ENCODE results near the gene RASGRF2. TPM values are rescaled to one million over a fixed set of nuclear protein-coding genes. Genes with fewer than 3 reads are reported as not detected.

RASGRF2 gene
- total and polyA plus RNA-seq, 9 of the 15 experiments (the other 6 are each of a cell fraction or from before 2014, with no cell fraction given): 0.01 to 0.22 (median 0.08) TPM; not detected in 2

DNA sequence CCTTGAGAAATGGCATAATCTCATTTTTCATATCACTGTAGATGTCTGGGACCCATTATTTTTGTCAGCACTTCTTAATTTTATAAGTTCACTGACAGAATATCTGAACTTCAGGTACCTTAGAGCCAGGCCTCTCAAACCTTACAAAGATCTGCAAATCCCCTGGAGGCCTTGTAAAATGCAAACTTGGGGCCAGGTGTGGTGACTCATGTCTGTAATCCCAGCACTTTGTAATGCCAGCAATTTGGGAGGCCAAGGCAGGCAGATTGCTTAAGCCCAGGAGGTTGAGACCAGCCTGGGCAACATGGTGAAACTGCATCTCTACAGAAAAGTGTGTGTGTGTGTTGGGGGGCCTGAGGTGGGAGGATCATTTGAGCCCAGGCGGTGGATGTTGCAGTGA lies 30.8 kb downstream of the RASGRF2 start (continued):
- TF ChIP-seq, protein P1, sequence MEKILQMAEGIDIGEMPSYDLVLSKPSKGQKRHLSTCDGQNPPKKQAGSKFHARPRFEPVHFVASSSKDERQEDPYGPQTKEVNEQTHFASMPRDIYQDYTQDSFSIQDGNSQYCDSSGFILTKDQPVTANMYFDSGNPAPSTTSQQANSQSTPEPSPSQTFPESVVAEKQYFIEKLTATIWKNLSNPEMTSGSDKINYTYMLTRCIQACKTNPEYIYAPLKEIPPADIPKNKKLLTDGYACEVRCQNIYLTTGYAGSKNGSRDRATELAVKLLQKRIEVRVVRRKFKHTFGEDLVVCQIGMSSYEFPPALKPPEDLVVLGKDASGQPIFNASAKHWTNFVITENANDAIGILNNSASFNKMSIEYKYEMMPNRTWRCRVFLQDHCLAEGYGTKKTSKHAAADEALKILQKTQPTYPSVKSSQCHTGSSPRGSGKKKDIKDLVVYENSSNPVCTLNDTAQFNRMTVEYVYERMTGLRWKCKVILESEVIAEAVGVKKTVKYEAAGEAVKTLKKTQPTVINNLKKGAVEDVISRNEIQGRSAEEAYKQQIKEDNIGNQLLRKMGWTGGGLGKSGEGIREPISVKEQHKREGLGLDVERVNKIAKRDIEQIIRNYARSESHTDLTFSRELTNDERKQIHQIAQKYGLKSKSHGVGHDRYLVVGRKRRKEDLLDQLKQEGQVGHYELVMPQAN (IDR thresholded peaks at IDR 0.05; ENCODE audit: borderline replicate concordance): no peak
- TF ChIP-seq ZNF212 (CRISPR knock-in tag; IDR thresholded peaks at IDR 0.05) (no peak), PTBP1 (IDR thresholded peaks at IDR 0.05; ENCODE audit: low read depth, low read length) (no peak), OTX1 (CRISPR knock-in tag; IDR thresholded peaks at IDR 0.05) (no peak), ELF1 (tag; IDR thresholded peaks at IDR 0.05) (no peak), ZNF197 (CRISPR knock-in tag; IDR thresholded peaks at IDR 0.05; ENCODE audit: low read depth) (no peak)
- TF ChIP-seq, protein P2, sequence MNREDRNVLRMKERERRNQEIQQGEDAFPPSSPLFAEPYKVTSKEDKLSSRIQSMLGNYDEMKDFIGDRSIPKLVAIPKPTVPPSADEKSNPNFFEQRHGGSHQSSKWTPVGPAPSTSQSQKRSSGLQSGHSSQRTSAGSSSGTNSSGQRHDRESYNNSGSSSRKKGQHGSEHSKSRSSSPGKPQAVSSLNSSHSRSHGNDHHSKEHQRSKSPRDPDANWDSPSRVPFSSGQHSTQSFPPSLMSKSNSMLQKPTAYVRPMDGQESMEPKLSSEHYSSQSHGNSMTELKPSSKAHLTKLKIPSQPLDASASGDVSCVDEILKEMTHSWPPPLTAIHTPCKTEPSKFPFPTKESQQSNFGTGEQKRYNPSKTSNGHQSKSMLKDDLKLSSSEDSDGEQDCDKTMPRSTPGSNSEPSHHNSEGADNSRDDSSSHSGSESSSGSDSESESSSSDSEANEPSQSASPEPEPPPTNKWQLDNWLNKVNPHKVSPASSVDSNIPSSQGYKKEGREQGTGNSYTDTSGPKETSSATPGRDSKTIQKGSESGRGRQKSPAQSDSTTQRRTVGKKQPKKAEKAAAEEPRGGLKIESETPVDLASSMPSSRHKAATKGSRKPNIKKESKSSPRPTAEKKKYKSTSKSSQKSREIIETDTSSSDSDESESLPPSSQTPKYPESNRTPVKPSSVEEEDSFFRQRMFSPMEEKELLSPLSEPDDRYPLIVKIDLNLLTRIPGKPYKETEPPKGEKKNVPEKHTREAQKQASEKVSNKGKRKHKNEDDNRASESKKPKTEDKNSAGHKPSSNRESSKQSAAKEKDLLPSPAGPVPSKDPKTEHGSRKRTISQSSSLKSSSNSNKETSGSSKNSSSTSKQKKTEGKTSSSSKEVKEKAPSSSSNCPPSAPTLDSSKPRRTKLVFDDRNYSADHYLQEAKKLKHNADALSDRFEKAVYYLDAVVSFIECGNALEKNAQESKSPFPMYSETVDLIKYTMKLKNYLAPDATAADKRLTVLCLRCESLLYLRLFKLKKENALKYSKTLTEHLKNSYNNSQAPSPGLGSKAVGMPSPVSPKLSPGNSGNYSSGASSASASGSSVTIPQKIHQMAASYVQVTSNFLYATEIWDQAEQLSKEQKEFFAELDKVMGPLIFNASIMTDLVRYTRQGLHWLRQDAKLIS (CRISPR knock-in tag; IDR thresholded peaks at IDR 0.05): no peak
- TF ChIP-seq, protein P3, sequence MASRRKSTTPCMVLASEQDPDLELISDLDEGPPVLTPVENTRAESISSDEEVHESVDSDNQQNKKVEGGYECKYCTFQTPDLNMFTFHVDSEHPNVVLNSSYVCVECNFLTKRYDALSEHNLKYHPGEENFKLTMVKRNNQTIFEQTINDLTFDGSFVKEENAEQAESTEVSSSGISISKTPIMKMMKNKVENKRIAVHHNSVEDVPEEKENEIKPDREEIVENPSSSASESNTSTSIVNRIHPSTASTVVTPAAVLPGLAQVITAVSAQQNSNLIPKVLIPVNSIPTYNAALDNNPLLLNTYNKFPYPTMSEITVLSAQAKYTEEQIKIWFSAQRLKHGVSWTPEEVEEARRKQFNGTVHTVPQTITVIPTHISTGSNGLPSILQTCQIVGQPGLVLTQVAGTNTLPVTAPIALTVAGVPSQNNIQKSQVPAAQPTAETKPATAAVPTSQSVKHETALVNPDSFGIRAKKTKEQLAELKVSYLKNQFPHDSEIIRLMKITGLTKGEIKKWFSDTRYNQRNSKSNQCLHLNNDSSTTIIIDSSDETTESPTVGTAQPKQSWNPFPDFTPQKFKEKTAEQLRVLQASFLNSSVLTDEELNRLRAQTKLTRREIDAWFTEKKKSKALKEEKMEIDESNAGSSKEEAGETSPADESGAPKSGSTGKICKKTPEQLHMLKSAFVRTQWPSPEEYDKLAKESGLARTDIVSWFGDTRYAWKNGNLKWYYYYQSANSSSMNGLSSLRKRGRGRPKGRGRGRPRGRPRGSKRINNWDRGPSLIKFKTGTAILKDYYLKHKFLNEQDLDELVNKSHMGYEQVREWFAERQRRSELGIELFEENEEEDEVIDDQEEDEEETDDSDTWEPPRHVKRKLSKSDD (conservative IDR thresholded peaks at IDR 0.05; ENCODE audit: low read length): no peak

Data from K562 (cell line).